Measurements from ENCODE around the gene PALLD.
"Not testable (repeated sequence)": the region's sequence is repeated elsewhere in the genome, so short reads cannot be mapped to it uniquely, and the experiment has no call there.

PALLD gene

GRCh38 chr4:168679397-168679796, 182.5 kb downstream of the PALLD start:
- no peak for DNase-seq

GRCh38 chr4:168679819-168680218, 183.0 kb downstream of the PALLD start:
- no peak for DNase-seq

- no peak for DNase-seq
Observed at GRCh38 chr4:168682898-168683500, 186.1 kb downstream of the PALLD start.

GRCh38 chr4:168683595-168683994, 186.7 kb downstream of the PALLD start:
- DNase-seq = no peak

GRCh38 chr4:168685136-168685809, 188.4 kb downstream of the PALLD start:
- no peak for DNase-seq

GRCh38 chr4:168688584-168688983, 191.7 kb downstream of the PALLD start:
- DNase-seq = no peak

- DNase-seq = no peak
Observed at GRCh38 chr4:168689791-168690190, 192.9 kb downstream of the PALLD start.

- no peak for DNase-seq
Observed at GRCh38 chr4:168690199-168690598, 193.3 kb downstream of the PALLD start.

- DNase-seq = peak; percentile 23 to 28
Observed at GRCh38 chr4:168691631-168692369, 194.9 kb downstream of the PALLD start.

GRCh38 chr4:168693750-168694490, 197.1 kb downstream of the PALLD start:
- DNase-seq = no peak

GRCh38 chr4:168694667-168695066, 197.8 kb downstream of the PALLD start:
- DNase-seq = no peak

GRCh38 chr4:168695288-168695687, 198.4 kb downstream of the PALLD start:
- DNase-seq = peak in 1 of 2 donors; percentile 47

- DNase-seq = no peak
Observed at GRCh38 chr4:168696280-168696679, 199.4 kb downstream of the PALLD start.

GRCh38 chr4:168696826-168697225, 200.0 kb downstream of the PALLD start:
- DNase-seq = no peak

- DNase-seq = no peak
Observed at GRCh38 chr4:168699224-168699878, 202.5 kb downstream of the PALLD start.

GRCh38 chr4:168701061-168701460, 204.2 kb downstream of the PALLD start:
- DNase-seq = no peak

GRCh38 chr4:168702581-168703087, 205.8 kb downstream of the PALLD start:
- DNase-seq = not testable (repeated sequence)

- DNase-seq = no peak
Observed at GRCh38 chr4:168705121-168705520, 208.3 kb downstream of the PALLD start.

GRCh38 chr4:168707205-168707604, 210.4 kb downstream of the PALLD start:
- no peak for DNase-seq

GRCh38 chr4:168708108-168708507, 211.3 kb downstream of the PALLD start:
- no peak for DNase-seq

- DNase-seq = peak; percentile 72 to 76
Observed at GRCh38 chr4:168710353-168710946, 213.6 kb downstream of the PALLD start.
